ENCODE results near the gene CTAG1B.
"Not testable (repeated sequence)": the region's sequence is repeated elsewhere in the genome, so short reads cannot be mapped to it uniquely, and the experiment has no call there.

Gene CTAG1B

GRCh38 chrX:154619182-154619581 lies at the start of gene CTAG1B:
Gene CTAG1B (minus strand): TSS chrX:154619282. CDS start chrX:154619218, 64 bp downstream.
- not testable (repeated sequence) for H3K36me3 ChIP-seq, H4K20me1 ChIP-seq, H3K9ac ChIP-seq, H3K27ac ChIP-seq, H3K4me2 ChIP-seq, H3K27me3 ChIP-seq, H3K9me3 ChIP-seq, H3K4me1 ChIP-seq, H3K4me3 ChIP-seq

DNA sequence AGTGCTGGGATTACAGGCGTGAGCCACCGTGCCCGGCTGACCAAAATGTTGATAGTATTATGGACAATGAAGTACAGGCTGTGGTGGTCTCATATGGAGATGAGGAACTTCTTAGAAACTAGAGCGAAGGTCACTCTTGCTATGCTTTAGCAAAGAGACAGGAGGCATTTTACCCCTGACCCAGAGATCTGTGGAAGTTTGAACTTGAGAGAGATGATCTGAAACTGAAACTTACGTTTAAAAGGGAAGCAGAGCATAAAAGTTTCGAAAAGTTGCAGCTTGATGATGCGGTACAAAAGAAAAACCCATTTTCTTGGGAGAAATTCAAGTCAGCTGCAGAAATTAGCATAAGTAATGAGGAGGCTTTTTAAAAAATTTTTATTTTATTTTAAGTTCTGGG lies 42.8 kb upstream of the CTAG1B start:
- Histone ChIP-seq H3K4me1 (no peaks in the 10 kb centered on the region), H3K27me3 (peaks cover 44% of the 10 kb centered on the region), H3K9me3 (peaks cover 52% of the 10 kb centered on the region), H4K20me1 (no peaks in the 10 kb centered on the region), H3K4me3 (no peak overlapping the region), H3K36me3 (no peaks in the 10 kb centered on the region), H3K4me2 (no peak overlapping the region), H3K27ac (no peak overlapping the region), H3K9ac (no peak overlapping the region)
- no peak for TF ChIP-seq Cebpa-rat (IDR thresholded peaks at IDR 0.05)

DNA sequence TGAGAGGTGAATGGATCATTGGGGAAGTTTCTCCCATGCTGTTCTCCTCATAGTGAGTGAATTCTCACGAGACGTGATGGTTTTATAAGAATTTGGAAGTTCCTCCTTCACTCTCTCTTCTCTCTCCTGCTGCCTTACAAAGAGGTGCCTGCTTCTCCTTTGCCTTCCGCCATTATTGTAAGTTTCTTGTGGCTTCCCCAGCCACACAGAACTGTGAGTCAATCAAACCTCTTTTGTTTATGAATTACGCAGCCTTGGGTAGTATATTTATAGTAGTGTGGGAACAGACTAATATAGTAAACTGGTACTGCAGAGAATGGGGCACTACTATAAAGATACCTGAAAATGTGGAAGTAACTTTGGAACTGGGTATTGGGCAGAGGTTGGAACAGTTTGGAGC lies 42.1 kb upstream of the CTAG1B start:
- H3K4me3 ChIP-seq, result no peak overlapping the region
- TF ChIP-seq Cebpa-rat (IDR thresholded peaks at IDR 0.05), result no peak
- no peak overlapping the region for H3K4me2 ChIP-seq
- no peaks in the 10 kb centered on the region for H4K20me1 ChIP-seq
- peaks cover 52% of the 10 kb centered on the region for H3K9me3 ChIP-seq
- H3K27ac ChIP-seq, result no peak overlapping the region
- H3K9ac ChIP-seq, result no peak overlapping the region
- peaks cover 44% of the 10 kb centered on the region for H3K27me3 ChIP-seq
- no peaks in the 10 kb centered on the region for H3K4me1 ChIP-seq
- no peaks in the 10 kb centered on the region for H3K36me3 ChIP-seq

- Histone ChIP-seq H3K36me3 (no peaks in the 10 kb centered on the region), H3K9ac (no peak overlapping the region), H3K9me3 (peaks cover 52% of the 10 kb centered on the region), H3K4me3 (no peak overlapping the region), H3K27me3 (peaks cover 48% of the 10 kb centered on the region), H3K27ac (no peak overlapping the region), H4K20me1 (no peaks in the 10 kb centered on the region), H3K4me2 (no peak overlapping the region), H3K4me1 (no peaks in the 10 kb centered on the region)
- TF ChIP-seq Cebpa-rat (IDR thresholded peaks at IDR 0.05), result no peak
Measured at GRCh38 chrX:154660541-154660940, 41.5 kb upstream of the CTAG1B start.

- Histone ChIP-seq H3K9ac (no peak overlapping the region), H3K27ac (no peak overlapping the region), H3K4me2 (no peak overlapping the region), H3K4me3 (no peak overlapping the region), H4K20me1 (no peaks in the 10 kb centered on the region), H3K36me3 (no peaks in the 10 kb centered on the region), H3K4me1 (0 out of 2 replicates have a peak, but pooled peaks cover 5% of the 10 kb centered on the region), H3K9me3 (peaks cover 51% of the 10 kb centered on the region), H3K27me3 (peaks cover 51% of the 10 kb centered on the region)
- TF ChIP-seq Cebpa-rat (IDR thresholded peaks at IDR 0.05), result no peak
Measured at GRCh38 chrX:154658957-154659356, 39.9 kb upstream of the CTAG1B start.

- no peak for TF ChIP-seq Cebpa-rat (IDR thresholded peaks at IDR 0.05)
- H3K27me3 ChIP-seq, result peaks cover 47% of the 10 kb centered on the region
- no peak overlapping the region for H3K4me3 ChIP-seq
- H3K27ac ChIP-seq, result no peak overlapping the region
- H3K9ac ChIP-seq, result no peak overlapping the region
- H3K9me3 ChIP-seq, result peaks cover 44% of the 10 kb centered on the region
- H3K4me1 ChIP-seq, result 0 out of 2 replicates have a peak, but pooled peaks cover 5% of the 10 kb centered on the region
- no peaks in the 10 kb centered on the region for H3K36me3 ChIP-seq
- H4K20me1 ChIP-seq, result no peaks in the 10 kb centered on the region
- no peak overlapping the region for H3K4me2 ChIP-seq
Measured at GRCh38 chrX:154658187-154658586, 39.1 kb upstream of the CTAG1B start.

- Histone ChIP-seq H3K27me3 (peaks cover 39% of the 10 kb centered on the region), H4K20me1 (no peaks in the 10 kb centered on the region), H3K9ac (no peak overlapping the region), H3K4me1 (0 out of 2 replicates have a peak, but pooled peaks cover 5% of the 10 kb centered on the region), H3K4me3 (no peak overlapping the region), H3K36me3 (no peaks in the 10 kb centered on the region), H3K4me2 (no peak overlapping the region), H3K9me3 (peaks cover 38% of the 10 kb centered on the region), H3K27ac (no peak overlapping the region)
- no peak for TF ChIP-seq Cebpa-rat (IDR thresholded peaks at IDR 0.05)
Measured at GRCh38 chrX:154657226-154657805, 38.2 kb upstream of the CTAG1B start.

GRCh38 chrX:154655786-154656185 lies 36.7 kb upstream of the CTAG1B start:
- 0 out of 2 replicates have a peak, but pooled peaks cover 5% of the 10 kb centered on the region for H3K4me1 ChIP-seq
- no peaks in the 10 kb centered on the region for H3K36me3 ChIP-seq
- peaks cover 26% of the 10 kb centered on the region; the same call in 1 of the 2 replicates for H3K9me3 ChIP-seq
- H3K27ac ChIP-seq, result no peak overlapping the region
- H3K9ac ChIP-seq, result no peak overlapping the region
- no peak overlapping the region for H3K4me3 ChIP-seq
- H3K4me2 ChIP-seq, result no peak overlapping the region
- TF ChIP-seq Cebpa-rat (IDR thresholded peaks at IDR 0.05), result no peak
- H3K27me3 ChIP-seq, result peaks cover 34% of the 10 kb centered on the region
- H4K20me1 ChIP-seq, result no peaks in the 10 kb centered on the region

- Histone ChIP-seq H3K4me1 (0 out of 2 replicates have a peak, but pooled peaks cover 5% of the 10 kb centered on the region), H3K4me2 (no peak overlapping the region), H3K27me3 (peaks cover 31% of the 10 kb centered on the region), H3K4me3 (no peak overlapping the region), H3K9me3 (peaks cover 26% of the 10 kb centered on the region; the same call in 1 of the 2 replicates), H3K36me3 (no peaks in the 10 kb centered on the region), H4K20me1 (no peaks in the 10 kb centered on the region), H3K27ac (no peak overlapping the region), H3K9ac (no peak overlapping the region)
- TF ChIP-seq Cebpa-rat (IDR thresholded peaks at IDR 0.05), result no peak
Measured at GRCh38 chrX:154655346-154655745, 36.3 kb upstream of the CTAG1B start.

GRCh38 chrX:154654925-154655324 lies 35.8 kb upstream of the CTAG1B start:
- no peaks in the 10 kb centered on the region for H3K36me3 ChIP-seq
- H3K9ac ChIP-seq, result no peak overlapping the region
- no peak overlapping the region for H3K4me3 ChIP-seq
- H3K27ac ChIP-seq, result no peak overlapping the region
- peaks cover 26% of the 10 kb centered on the region; the same call in 1 of the 2 replicates for H3K9me3 ChIP-seq
- no peaks in the 10 kb centered on the region for H4K20me1 ChIP-seq
- H3K4me2 ChIP-seq, result no peak overlapping the region
- H3K4me1 ChIP-seq, result peaks cover 9% of the 10 kb centered on the region
- no peak for TF ChIP-seq Cebpa-rat (IDR thresholded peaks at IDR 0.05)
- peaks cover 30% of the 10 kb centered on the region; the same call in 1 of the 2 replicates for H3K27me3 ChIP-seq
